ENCODE data around the gene SH2D5. TPM values are rescaled to one million over a fixed set of nuclear protein-coding genes. Genes with fewer than 3 reads are reported as not detected.
A peak's percentile ranks its signal among the peaks of the same experiment; 100 is the strongest.

The SH2D5 gene
- total RNA-seq, 1 experiment from 2014 or later: 44.9 TPM

DNA sequence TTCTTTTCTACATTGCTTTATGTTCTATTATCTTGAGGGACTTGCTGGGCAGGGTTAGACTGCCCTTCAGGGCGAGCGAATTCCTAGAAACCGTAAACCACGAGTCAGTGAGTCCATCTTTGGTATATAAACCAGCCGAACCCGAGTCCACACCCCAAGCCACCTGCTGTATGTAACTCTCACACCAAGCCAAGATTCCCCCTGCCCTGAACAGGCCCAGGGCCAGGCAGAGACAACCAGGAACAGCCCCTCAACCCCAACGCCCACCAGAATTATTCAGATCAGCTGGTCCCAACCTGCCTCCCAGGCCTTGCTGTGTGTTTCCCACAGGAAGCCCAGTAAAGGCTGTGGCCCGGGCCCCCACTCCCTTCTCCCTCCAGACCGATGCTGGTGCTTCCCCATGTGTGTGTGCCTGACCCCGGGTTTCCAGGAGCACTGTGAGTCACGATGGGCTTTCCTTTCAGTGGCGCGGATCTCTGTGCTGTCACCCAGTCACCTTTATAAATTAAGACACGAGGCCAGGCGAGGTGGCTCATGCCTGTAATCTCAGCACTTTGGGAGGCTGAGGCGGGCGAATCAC, 31.8 kb downstream of the SH2D5 start:
- in situ Hi-C loops (cut with HindIII; ENCODE audit: low sequenced_read_pairs): no loop called here
- DNase-seq (ENCODE audit: low spot score): no peak

DNA sequence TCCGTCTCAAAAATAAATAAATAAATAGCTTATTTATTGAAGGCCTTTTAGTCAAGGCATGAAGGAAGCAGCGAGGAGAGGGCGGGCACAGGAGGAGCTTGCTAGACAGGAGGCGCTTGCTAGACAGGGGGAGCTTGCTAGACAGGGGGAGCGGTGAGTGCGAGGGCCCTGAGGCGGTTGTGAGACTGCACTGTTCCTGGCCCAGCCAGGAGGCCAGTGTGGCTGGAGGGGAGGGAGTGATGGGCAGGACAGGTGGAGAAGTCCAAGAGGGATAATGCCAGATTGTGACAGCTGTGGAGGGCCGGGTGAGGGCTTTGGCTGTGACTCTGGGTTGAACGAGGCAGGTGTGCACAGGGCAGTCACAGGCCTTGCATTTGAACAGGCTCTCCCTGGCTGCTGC, 32.9 kb downstream of the SH2D5 start:
- DNase-seq (ENCODE audit: low spot score): no peak
- in situ Hi-C loops (cut with HindIII; ENCODE audit: low sequenced_read_pairs): no loop called here

DNA sequence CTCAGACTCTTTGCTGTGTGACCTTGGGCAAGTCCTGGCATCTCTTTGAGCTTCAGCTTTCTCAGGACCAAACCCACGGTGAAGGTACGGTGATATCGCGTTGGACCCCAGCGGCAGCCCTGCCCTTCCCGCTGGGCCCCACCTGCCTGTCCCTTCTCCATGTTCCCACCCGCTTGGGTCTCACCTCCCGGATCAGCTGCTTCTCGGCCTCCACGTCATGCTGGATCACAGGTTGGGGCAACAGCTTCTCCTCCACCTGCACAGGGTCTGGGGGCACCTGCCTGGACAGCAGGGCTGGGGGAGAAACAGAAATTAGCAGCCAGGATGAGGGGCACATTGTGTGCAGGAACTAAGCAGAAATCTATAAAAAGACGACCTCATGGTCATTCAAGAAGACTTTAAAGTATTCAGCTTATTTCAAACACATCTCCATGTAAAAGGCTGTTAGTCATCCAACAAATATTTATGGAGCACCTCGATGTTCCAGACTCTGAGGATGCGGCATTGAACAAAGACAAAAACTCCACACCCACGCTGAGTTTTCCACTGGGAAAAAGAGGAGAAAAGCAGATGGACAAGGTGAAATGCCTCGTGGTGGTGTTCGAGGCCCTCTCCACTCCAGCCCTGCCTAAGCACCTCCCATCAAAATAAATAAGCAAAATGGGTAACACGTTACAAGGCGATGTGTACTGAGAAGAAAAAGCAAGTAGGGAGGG, 34.1 kb downstream of the SH2D5 start:
- DNase-seq (ENCODE audit: low spot score): no peak
- in situ Hi-C loops (cut with HindIII; ENCODE audit: low sequenced_read_pairs): no loop called here

DNA sequence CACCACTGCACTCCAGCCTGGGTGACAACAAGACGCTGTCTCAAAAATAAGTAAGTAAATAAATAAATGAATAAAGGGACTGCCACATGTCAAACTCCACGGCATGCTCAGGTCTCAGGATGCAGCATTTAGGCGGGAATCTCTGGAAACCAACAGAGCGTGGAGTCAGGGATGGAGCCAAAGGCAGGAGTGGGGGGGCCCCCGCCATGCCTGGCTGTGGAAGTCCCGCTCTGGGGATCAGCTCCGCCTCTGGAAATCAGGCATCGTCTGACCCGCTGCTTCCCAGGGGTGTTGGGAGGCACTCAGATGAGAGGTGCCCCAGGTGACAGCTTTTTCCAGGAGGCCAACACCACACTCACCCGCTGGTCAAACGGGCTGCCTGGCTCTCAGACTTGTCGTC, 34.9 kb downstream of the SH2D5 start:
- in situ Hi-C loops (cut with HindIII; ENCODE audit: low sequenced_read_pairs): no loop called here

DNA sequence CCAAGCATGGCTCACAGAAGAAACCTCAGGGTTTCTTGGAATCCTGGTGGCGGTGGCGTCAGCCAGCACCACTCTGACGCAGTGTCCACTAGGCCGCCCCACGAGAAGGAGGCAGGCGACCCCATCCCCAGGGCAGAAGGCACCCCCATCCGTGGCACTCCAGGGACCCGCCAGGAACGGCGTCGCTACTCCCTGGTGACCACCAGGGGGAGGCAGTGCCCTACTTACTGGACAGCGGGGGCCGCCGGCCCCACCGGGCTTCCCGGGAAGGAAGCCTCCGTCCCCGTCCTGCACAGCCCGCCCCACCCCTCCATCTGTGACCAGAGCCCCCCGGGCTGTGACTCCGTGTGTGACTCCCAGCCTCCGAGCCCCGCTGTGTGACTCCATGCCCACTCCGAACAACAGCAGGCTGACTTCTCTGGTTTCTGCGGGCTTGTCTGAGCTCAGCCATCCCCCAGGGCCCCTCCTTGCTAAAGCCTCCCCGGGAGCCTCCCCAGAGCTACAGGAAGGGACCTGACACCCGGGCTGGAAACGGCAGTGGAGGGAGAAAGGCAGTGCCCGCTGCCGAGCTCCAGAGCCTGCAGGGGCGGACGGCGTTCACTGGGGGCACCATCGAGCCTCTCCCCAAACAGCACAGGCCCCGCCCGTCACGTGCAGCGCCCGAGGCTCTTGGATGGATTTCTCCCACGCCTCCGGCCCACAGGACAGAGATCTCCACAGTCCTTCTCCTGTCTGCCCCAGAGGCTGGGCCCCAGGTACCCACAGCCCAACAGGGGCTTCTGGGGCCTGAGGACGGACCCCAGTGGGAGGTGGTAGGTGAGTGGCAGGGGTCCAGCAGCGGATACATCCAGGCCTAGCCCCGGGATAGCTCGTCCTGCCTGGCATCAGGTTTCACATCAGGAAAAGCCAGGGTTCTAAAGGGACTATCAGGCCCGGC, 35.8 kb downstream of the SH2D5 start:
- DNase-seq (ENCODE audit: low spot score): peak; percentile 81
- in situ Hi-C loops (cut with HindIII; ENCODE audit: low sequenced_read_pairs): no loop called here

More for the DNA sequence above, 34.9 kb downstream of the SH2D5 start:
- DNase-seq (ENCODE audit: low spot score): no peak

DNA sequence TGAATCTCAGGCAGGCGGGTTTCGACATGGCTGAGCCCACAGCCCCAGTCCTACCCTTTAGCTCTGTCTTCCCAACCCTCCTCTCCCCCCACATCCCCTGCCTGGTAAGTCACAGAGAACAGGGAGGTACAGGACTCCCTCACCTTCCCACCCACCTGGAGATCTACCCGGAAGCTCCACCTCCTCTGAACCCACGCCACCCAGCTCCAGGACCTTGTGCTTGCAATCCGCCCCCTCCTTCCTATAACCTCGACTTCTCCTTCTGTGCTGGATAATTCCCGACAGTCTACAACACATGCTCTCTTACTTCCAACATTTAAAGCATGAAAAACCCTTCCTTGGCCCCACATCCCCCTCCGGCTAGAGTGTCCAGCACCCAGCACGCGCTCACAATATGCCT, 37.0 kb downstream of the SH2D5 start:
- no peak for DNase-seq (ENCODE audit: low spot score)
- in situ Hi-C loops (cut with HindIII; ENCODE audit: low sequenced_read_pairs): no loop called here

DNA sequence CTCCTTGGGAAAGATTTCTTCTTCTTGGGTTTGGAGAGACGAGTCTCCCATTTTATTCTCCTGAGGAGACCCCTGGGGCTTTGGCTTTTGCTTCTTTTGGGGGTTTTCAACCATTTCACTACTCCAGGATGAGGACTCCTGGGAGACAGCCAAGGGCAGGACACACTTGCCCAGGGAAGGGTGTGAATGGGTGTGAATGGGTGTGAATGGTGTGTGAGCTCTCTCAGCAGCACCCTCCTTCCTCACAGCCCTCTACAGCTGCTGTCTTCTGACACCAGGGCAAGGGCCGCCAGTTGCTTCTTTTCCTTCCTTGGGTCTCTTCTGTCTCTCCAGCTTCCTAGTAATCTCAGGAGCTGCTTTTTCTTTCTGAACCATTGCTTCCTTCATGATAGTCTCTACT, 38.9 kb downstream of the SH2D5 start:
- in situ Hi-C loops (cut with HindIII; ENCODE audit: low sequenced_read_pairs): no loop called here
- DNase-seq (ENCODE audit: low spot score): no peak

DNA sequence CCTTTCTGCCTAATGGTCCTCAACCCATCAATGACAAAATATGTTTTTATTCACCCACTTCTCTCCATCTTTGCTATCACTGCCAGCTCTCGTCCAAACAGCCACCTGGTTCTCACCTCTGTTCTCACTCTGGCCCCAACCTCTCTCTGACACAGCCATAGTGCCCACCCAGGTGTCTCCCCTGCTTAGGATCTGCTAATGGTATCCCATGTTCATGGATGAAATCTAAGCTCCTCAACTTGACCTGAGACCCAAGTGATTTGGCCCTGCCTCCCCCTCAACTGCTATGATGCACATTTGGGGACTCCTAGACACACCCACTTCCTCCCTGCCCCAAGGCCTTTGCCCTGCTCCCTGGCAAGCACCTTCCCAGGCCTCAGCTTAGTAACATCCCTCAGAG, 40.6 kb downstream of the SH2D5 start:
- in situ Hi-C loops (cut with HindIII; ENCODE audit: low sequenced_read_pairs): no loop called here
- DNase-seq (ENCODE audit: low spot score): no peak

DNA sequence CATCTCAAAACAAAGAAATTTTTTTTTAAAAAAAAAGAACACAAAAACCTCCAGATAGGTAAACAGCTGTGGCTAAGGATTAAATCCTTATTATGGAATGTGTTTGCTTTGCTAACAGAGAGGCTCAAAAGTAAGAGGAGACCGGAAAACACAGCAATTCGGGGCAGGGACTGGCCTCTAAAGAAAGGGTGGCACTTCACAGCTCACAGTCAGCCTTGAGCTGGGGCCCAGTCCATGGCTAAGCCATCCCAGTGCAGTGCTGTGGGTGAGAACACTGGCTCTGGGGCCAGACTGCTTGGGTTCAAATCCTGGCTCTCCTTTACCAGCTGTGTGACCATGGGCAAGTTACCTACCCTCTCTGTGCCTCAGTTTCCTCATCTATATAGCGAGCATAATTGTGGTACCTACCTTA, 42.9 kb downstream of the SH2D5 start:
- DNase-seq (ENCODE audit: low spot score): no peak
- in situ Hi-C loops (cut with HindIII; ENCODE audit: low sequenced_read_pairs): no loop called here

DNA sequence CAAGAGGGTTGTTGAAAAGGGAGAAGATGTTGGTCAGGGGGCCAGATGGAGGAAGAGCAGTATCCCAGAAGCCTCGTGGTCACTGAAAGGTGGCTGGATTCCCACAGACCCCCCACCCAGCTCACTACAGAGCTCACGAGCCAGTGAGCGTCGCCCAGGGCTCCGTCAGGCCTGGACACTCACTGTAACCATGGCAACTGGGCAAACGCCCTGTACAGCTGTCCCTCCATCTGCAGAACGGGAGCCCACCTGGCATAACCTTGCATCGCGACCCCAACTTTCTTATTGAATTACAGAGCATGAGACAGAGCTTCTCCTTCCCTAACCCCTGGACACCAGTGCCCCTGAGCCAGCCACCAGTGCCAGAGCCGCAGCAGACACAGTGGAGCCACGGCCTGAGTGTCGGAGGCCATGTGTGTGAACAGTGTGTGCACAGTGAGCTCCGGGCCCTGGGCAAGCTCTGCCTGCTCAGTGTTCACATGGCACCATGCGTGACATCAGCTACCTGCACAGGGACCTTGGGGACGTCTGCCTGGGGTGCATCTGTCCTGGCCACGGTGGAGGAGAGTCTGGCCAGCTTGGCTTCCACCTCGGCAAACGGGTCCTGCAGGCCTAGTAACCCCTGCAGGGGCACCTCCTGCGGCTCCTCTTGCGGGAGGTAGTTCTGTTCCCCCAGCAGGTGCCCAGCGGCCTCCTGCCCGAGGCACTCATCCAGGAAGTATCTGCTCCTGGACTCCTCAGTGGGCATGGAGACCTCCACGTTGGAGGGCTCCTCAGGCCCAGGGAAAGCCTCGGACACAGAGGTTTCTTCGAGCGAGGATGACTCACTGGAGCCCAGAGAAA, 45.4 kb downstream of the SH2D5 start:
- DNase-seq (ENCODE audit: low spot score): no peak
- in situ Hi-C loops (cut with HindIII; ENCODE audit: low sequenced_read_pairs): no loop called here

DNA sequence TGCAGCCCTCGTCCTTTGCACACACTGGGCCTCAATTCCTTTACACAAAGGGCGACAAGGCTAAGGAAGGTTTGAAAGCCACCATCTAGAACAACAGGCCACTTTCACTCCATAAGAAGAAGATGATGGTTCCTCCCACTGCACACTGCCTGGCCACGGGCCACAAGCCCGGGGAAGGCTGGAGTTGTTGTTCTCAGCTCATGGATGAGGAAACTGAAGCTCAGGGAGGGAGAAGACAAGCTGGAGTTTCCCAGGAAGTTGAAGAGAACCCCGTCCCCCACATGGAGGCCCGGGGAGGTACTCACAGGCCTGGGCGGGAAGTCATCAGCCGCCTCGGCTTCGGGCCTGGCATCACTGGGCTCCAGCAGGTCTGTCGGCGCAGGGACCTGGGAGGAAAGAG, 46.8 kb downstream of the SH2D5 start:
- in situ Hi-C loops (cut with HindIII; ENCODE audit: low sequenced_read_pairs): no loop called here
- DNase-seq (ENCODE audit: low spot score): no peak

DNA sequence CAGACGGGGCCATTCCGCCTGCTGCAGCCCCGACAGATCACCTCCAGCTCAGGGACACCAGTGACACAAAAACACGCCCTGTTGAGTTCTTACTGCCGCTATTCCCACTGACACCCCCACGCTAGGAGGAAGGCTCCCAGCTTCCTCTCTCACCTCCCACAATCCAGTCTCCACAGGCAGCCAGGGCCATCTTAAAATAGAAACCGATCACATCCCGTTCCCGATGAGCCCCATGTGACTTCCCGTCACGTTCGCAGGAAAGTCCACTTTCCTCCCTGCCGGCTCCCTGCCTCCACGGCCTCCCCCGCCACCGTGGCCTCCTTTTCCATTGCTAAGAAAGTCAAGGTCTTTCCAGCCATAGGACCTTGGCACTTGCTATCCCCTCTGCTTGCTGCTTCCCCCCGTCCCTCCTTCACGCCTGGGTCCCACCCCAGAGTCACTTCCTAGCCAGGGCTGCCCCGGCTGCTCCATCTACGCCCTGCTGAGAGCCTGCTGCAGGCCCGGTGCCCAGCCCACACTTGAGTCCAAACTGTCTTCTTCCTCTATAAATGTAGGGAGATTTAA, 47.3 kb downstream of the SH2D5 start:
- DNase-seq (ENCODE audit: low spot score): no peak
- in situ Hi-C loops (cut with HindIII; ENCODE audit: low sequenced_read_pairs): no loop called here

DNA sequence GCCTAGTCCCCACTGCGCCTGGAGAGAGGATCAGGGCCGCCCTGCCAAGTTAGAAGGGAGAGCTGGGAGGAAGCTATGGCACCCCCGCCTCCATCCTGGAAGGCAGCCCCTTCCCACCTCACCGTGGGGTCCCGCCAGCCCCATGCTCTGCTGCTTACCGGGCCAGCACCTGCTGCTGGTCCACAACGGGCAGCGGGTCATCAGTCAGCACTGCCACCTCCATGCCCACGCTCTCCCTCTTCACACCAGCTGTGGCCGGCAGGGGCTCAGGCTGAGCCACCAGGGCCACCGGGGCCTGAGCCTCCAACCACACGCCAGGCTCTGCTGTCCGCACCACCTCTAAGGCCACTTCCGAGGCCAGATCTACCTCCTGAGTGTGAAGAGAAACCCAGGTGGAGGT, 47.9 kb downstream of the SH2D5 start:
- in situ Hi-C loops (cut with HindIII; ENCODE audit: low sequenced_read_pairs): no loop called here
- DNase-seq (ENCODE audit: low spot score): no peak

DNA sequence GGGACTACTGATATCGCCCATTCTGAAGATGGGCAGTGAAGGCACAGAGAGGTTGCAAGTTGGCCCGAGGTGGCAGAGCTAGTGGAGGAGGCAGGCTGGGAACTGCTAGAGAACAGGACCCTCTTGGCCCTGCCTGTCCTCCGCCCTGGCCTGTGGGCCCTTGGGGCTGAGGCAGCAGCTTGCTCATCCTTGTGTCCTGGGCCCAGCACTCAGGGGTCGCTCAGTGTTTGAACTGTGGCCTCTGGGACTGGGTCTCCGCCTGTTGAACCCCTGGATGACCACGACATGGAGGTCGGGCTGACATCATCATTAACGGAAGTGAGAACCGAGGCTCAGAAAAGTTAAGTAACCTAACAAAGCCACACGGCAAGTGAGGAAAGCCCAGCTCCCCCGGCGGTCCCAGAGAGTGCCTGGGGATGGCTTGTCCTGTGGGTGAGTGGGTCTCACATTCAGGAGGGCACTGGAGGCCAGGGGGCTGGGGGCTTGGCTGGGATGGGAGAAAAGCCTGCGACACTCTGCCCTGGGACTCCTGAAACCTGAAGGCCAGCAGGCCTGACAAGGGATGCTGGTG, 48.4 kb downstream of the SH2D5 start:
- DNase-seq (ENCODE audit: low spot score): no peak
- in situ Hi-C loops (cut with HindIII; ENCODE audit: low sequenced_read_pairs): no loop called here

DNA sequence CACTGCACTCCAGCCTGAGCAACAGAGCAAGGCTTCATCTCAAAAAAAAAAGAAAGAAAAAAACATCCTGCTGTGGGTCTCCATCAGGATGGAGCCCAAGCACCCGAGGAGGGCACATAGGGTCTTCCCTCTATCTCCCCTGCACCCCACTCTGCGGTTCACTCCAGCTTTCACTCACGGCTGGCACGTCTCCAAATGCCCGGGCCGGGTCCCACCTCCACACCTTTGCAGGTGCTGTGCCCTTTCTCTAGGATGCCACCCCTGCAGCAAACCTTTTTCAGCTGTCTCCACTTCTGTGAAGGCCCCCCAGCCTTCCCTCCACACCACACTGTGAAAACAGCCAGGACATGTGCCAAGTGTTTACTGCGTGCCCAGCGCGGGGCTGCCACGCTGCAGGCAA, 48.9 kb downstream of the SH2D5 start:
- in situ Hi-C loops (cut with HindIII; ENCODE audit: low sequenced_read_pairs): no loop called here
- no peak for DNase-seq (ENCODE audit: low spot score)

DNA sequence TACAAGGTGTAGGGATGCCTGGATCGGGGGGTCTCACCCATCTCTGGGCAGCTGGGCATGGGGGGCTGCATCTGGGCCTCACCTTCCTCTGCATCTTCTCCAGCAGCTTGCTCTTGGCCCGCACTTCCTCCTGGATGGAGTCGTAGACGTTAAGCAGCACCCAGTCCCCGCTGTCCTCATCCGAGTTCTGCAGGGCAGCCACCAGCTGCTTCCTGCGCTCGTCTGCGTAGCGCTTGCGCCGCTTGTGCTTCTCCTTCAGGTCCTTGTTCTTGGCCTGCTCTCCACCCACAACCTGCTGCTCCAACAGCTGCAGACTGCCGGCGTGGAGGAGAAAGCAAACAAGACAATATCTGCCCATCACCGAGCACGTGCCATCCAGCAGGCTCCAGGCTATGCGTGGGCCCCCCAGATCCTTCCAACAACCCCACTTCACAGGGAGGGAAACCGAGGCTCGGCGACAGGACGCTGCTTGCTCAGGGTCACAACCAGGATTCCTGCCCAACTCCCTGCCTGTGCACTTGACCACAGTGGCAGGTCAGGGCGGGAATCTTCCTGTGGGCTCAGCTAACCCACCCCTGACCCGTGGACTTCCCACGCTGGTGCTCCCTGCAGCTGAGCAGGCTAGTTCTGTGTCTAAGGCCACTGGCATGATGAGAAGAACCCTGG, 49.8 kb downstream of the SH2D5 start:
- DNase-seq (ENCODE audit: low spot score): no peak

DNA sequence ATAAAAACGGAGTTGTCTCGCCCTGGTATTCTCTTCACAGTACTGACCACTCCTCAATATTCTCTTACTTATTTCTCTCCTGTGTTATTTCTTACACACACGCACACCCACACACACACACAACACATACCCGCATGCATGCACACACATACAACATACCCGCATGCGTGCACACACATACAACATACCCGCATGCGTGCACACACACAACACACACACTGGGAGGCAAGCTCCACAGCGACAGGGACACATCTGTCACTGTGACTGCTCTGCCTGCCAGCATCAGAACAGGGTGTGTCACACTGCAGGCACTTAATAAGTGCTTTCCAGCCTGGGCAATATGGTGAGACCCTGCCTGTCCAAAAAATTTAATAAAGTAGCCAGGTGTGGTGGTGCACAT, 50.5 kb downstream of the SH2D5 start:
- in situ Hi-C loops (cut with HindIII; ENCODE audit: low sequenced_read_pairs): no loop called here
- DNase-seq (ENCODE audit: low spot score): no peak

More for the DNA sequence above, 49.8 kb downstream of the SH2D5 start:
- in situ Hi-C loops (cut with HindIII; ENCODE audit: low sequenced_read_pairs): no loop called here

DNA sequence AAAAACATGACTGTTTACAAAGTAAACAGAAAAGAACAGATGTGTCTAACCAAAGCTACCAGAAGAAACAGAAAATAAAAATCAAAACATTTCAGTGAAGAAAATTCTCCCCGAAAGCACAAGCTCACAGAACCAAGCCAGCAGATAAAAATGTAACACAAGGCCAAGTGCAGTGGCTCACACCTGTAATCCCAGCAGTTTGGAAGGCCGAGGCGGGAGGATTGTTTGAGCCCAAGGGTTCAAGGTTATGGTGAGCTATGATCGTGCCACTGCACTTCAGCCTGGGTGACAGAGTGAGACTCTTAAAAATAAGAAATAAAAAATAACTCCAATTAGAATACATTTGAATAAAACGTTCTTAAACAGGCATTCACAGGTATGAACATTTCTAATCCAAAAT, 52.2 kb downstream of the SH2D5 start:
- in situ Hi-C loops (cut with HindIII; ENCODE audit: low sequenced_read_pairs): no loop called here
- no peak for DNase-seq (ENCODE audit: low spot score)

Data from G401 (cell line).